Liver (tissue), 3 donors: ENCODE results near the gene PTGES.

Source experiments
- CTCF ChIP-seq: fragments of 150-350 bp; IDR thresholded peaks from 2 replicates; pipeline ENCODE4 v1.5.1; 2017; ENCODE audit warnings: improper control_type of control experiment, low read depth, low read length; ENCODE audit not compliant: missing input control
- JUND ChIP-seq, 2 donors: IDR thresholded peaks; 2 replicates each; pipeline ENCODE4 v1.6.1; 2016; ENCODE audit warnings: antibody characterized with exemption in 2 of 2
- MAX ChIP-seq: IDR thresholded peaks from 2 replicates; pipeline ENCODE4 v1.6.1; 2016; ENCODE audit warnings: antibody characterized with exemption
- NR2F2 ChIP-seq: IDR thresholded peaks from 2 replicates; pipeline ENCODE4 v1.6.1; 2016; ENCODE audit warnings: antibody characterized with exemption
- RAD21 ChIP-seq, 2 donors: IDR thresholded peaks; 2 replicates each; pipeline ENCODE4 v1.6.1; 2016; ENCODE audit warnings: antibody characterized with exemption in 2 of 2, mild to moderate bottlenecking in 2 of 2
- REST ChIP-seq: IDR thresholded peaks from 2 replicates; pipeline ENCODE4 v1.6.1; 2016; ENCODE audit warnings: antibody characterized with exemption, mild to moderate bottlenecking
- SP1 ChIP-seq: IDR thresholded peaks from 2 replicates; pipeline ENCODE4 v1.6.1; 2018; ENCODE audit warnings: antibody characterized with exemption, mild to moderate bottlenecking
- TAF1 ChIP-seq: conservative IDR thresholded peaks from 2 replicates; pipeline ENCODE4 v1.6.1; 2016; ENCODE audit warnings: antibody characterized with exemption, mild to moderate bottlenecking
- YY1 ChIP-seq: IDR thresholded peaks from 2 replicates; pipeline ENCODE4 v1.6.1; 2016; ENCODE audit warnings: antibody characterized with exemption, mild to moderate bottlenecking
- donor health status: healthy.
- donor health status: healthy.

- TF ChIP-seq NR2F2 (no peak), REST (no peak), YY1 (no peak), JUND (IDR thresholded peaks at IDR 0.05) (no peak), CTCF (no peak), RAD21 (IDR thresholded peaks at IDR 0.05) (no peak), SP1 (no peak), MAX (no peak), TAF1 (no peak)
These were observed 20.7 kb downstream of the PTGES start for GRCh38 chr9:129732100-129732499.
